H9 (cell line): Measurements from ENCODE around the gene MARCHF3. TPM values are rescaled to one million over a fixed set of nuclear protein-coding genes. Genes with fewer than 3 reads are reported as not detected.

ENCODE experiments used
- DNase-seq: peaks from one replicate; pipeline ENCODE4 v3.0.0-alpha.2; 2017
- H2AFZ ChIP-seq: one replicate; pipeline ENCODE4 v1.6.1; 2013; ENCODE audit warnings: mild to moderate bottlenecking, low read length, control low read depth, moderate library complexity
- H2AK5ac ChIP-seq: 2 replicates; pipeline ENCODE4 v1.6.1; 2013; ENCODE audit warnings: low read length, control low read depth, mixed read lengths; ENCODE audit not compliant: insufficient read length
- H2BK120ac ChIP-seq: one replicate; pipeline ENCODE4 v1.6.1; 2013; ENCODE audit warnings: low read depth, mild to moderate bottlenecking, low read length, control low read depth, inconsistent platforms; ENCODE audit not compliant: poor library complexity, severe bottlenecking
- H2BK12ac ChIP-seq: 2 replicates; pipeline ENCODE4 v1.6.1; 2013; ENCODE audit warnings: low read length, control low read depth, mixed read lengths, low read depth; ENCODE audit not compliant: insufficient read length
- H2BK15ac ChIP-seq: 2 replicates; pipeline ENCODE4 v1.6.1; 2013; ENCODE audit warnings: low read depth, low read length, control low read depth
- H2BK20ac ChIP-seq: one replicate; pipeline ENCODE4 v1.6.1; 2013; ENCODE audit warnings: low read depth, mild to moderate bottlenecking, low read length, control low read depth, inconsistent platforms; ENCODE audit not compliant: poor library complexity, severe bottlenecking
- H2BK5ac ChIP-seq: 2 replicates; pipeline ENCODE4 v1.6.1; 2013; ENCODE audit warnings: low read length, control low read depth, mixed read lengths; ENCODE audit not compliant: insufficient read length
- H3K14ac ChIP-seq: 2 replicates; pipeline ENCODE4 v1.6.1; 2013; ENCODE audit warnings: low read length, control low read depth; ENCODE audit not compliant: insufficient read depth
- H3K18ac ChIP-seq: 2 replicates; pipeline ENCODE4 v1.6.1; 2013; ENCODE audit warnings: low read depth, mild to moderate bottlenecking, mixed read lengths, low read length, control low read depth; ENCODE audit not compliant: insufficient read length
- H3K23ac ChIP-seq: 2 replicates; pipeline ENCODE4 v1.6.1; 2013; ENCODE audit warnings: low read length, control low read depth, mixed read lengths, low read depth; ENCODE audit not compliant: insufficient read length
- H3K23me2 ChIP-seq: 2 replicates; pipeline ENCODE4 v1.6.1; 2013; ENCODE audit warnings: low read depth, mild to moderate bottlenecking, mixed read lengths, low read length, control low read depth; ENCODE audit not compliant: insufficient read length, poor library complexity, severe bottlenecking
- H3K27ac ChIP-seq: 2 replicates; pipeline ENCODE4 v1.5.1; 2013; ENCODE audit warnings: low read length, control low read depth, mixed read lengths, low read depth; ENCODE audit not compliant: insufficient read length
- H3K27me3 ChIP-seq: 2 replicates; pipeline ENCODE4 v1.6.1; 2013; ENCODE audit warnings: low read length, control low read depth, inconsistent platforms; ENCODE audit not compliant: insufficient read depth
- H3K4ac ChIP-seq: 2 replicates; pipeline ENCODE4 v1.6.1; 2013; ENCODE audit warnings: low read depth, mild to moderate bottlenecking, control low read depth, inconsistent platforms, low read length, moderate library complexity
- H3K4me1 ChIP-seq: 2 replicates; pipeline ENCODE4 v1.6.1; 2013; ENCODE audit warnings: low read length, control low read depth, inconsistent platforms; ENCODE audit not compliant: insufficient read depth
- H3K4me2 ChIP-seq: 2 replicates; pipeline ENCODE4 v1.6.1; 2013; ENCODE audit warnings: low read length, control low read depth, mixed read lengths; ENCODE audit not compliant: insufficient read length, insufficient read depth
- H3K56ac ChIP-seq: 2 replicates; pipeline ENCODE4 v1.6.1; 2013; ENCODE audit warnings: low read depth, mild to moderate bottlenecking, mixed read lengths, low read length, control low read depth; ENCODE audit not compliant: insufficient read length
- H3K79me1 ChIP-seq: 2 replicates; pipeline ENCODE4 v1.6.1; 2013; ENCODE audit warnings: low read depth, mild to moderate bottlenecking, moderate library complexity, low read length, control low read depth, inconsistent platforms; ENCODE audit not compliant: insufficient read depth, poor library complexity, severe bottlenecking
- H3K79me2 ChIP-seq: 2 replicates; pipeline ENCODE4 v1.6.1; 2013; ENCODE audit warnings: low read length, control low read depth, inconsistent platforms; ENCODE audit not compliant: insufficient read depth
- H3K9ac ChIP-seq: 2 replicates; pipeline ENCODE4 v1.6.1; 2013; ENCODE audit warnings: low read length, control low read depth, mixed read lengths; ENCODE audit not compliant: insufficient read length; ENCODE audit errors: extremely low read depth
- H3K9me3 ChIP-seq: one replicate; pipeline ENCODE4 v1.6.1; 2013; ENCODE audit warnings: low read depth, low read length, inconsistent platforms; ENCODE audit not compliant: control insufficient read depth
- H3T11ph ChIP-seq: one replicate; pipeline ENCODE4 v1.6.1; 2013; ENCODE audit warnings: mild to moderate bottlenecking, low read length, control low read depth, inconsistent platforms
- H4K20me1 ChIP-seq: one replicate; pipeline ENCODE4 v1.6.1; 2013; ENCODE audit not compliant: control insufficient read depth, insufficient read length, insufficient read depth
- H4K5ac ChIP-seq: 2 replicates; pipeline ENCODE4 v1.6.1; 2013; ENCODE audit warnings: low read depth, mild to moderate bottlenecking, mixed read lengths, low read length, control low read depth; ENCODE audit not compliant: insufficient read length
- H4K8ac ChIP-seq: replicated peaks from 2 replicates; pipeline ENCODE4 v1.6.1; 2013; ENCODE audit warnings: low read length, control low read depth, mixed read lengths, low read depth; ENCODE audit not compliant: insufficient read length
- H4K91ac ChIP-seq: 2 replicates; pipeline ENCODE4 v1.6.1; 2013; ENCODE audit warnings: low read depth, mild to moderate bottlenecking, moderate library complexity, mixed read lengths, low read length, control low read depth; ENCODE audit not compliant: insufficient read length
- H3K27ac Mint-ChIP-seq, 3 experiments: 2 replicates in 2 of 3; 3 replicates in 1 of 3; pipeline ENCODE4 v1.8.0; 2020 to 2021; ENCODE audit warnings: mixed read lengths in 3 of 3, mild to moderate bottlenecking in 1 of 3, moderate library complexity in 1 of 3
- H3K27me3 Mint-ChIP-seq: 2 replicates; pipeline ENCODE4 v1.8.0; 2021; ENCODE audit warnings: low read depth, mild to moderate bottlenecking, moderate library complexity, mixed read lengths
- H3K36me3 Mint-ChIP-seq, 3 experiments: 2 replicates in 2 of 3; 3 replicates in 1 of 3; pipeline ENCODE4 v1.8.0; 2020 to 2021; ENCODE audit warnings: low read depth in 3 of 3, mixed read lengths in 3 of 3; ENCODE audit not compliant: insufficient read depth in 1 of 3
- H3K4me1 Mint-ChIP-seq, 2 experiments: 2 replicates each; pipeline ENCODE4 v1.8.0; 2020; ENCODE audit warnings: mixed read lengths in 2 of 2
- H3K4me3 Mint-ChIP-seq, 2 experiments: 2 replicates in 1 of 2; 3 replicates in 1 of 2; pipeline ENCODE4 v1.8.0; 2020 to 2021; ENCODE audit warnings: mild to moderate bottlenecking in 2 of 2, mixed read lengths in 2 of 2, moderate library complexity in 1 of 2
- H3K9me3 Mint-ChIP-seq, 2 experiments: 2 replicates in 1 of 2; 3 replicates in 1 of 2; pipeline ENCODE4 v1.8.0; 2020; ENCODE audit warnings: mild to moderate bottlenecking in 2 of 2, mixed read lengths in 2 of 2, moderate library complexity in 1 of 2
- CTCF ChIP-seq: fragments of 200-600 bp; sonication (generic); conservative IDR thresholded peaks from 3 replicates; pipeline ENCODE4 v1.8.0; 2021; ENCODE audit warnings: antibody characterized with exemption, mild to moderate bottlenecking
- WGBS: extraction: QIAGEN DNeasy Blood & Tissue Kit; methylation state at CpG from one replicate; pipeline ENCODE4 v1.1.7; 2013; ENCODE audit warnings: missing lambda C conversion rate, low lambda C conversion rate, mixed read lengths; ENCODE audit not compliant: insufficient read length; ENCODE audit errors: extremely low coverage; 5-methylcytosine and 5-hydroxymethylcytosine counted together
- total RNA-seq: library from RNA; stranded (reverse); gene quantifications from 2 replicates; pipeline ENCODE4 v1.2.1, GENCODE V29; 2021

MARCHF3 gene
- total RNA-seq, 1 experiment from 2014 or later: 17.7 TPM

- Mint-ChIP-seq H3K27ac (no peak overlapping the region), H3K36me3 (peaks cover 0 to 7% (median 2%) of the 10 kb centered on the region in 3 experiments; a peak in 3 of 7 replicates), H3K4me3 (no peak overlapping the region), H3K4me1 (peaks cover 3 to 10% of the 10 kb centered on the region in 2 experiments; a peak in 3 of 4 replicates), H3K27me3 (no peaks in the 10 kb centered on the region), H3K9me3 (peaks cover under 1 to 2% of the 10 kb centered on the region in 2 experiments; a peak in 2 of 5 replicates)
- Histone ChIP-seq H3K14ac (no peak overlapping the region), H4K5ac (no peak overlapping the region), H3K23me2 (no peaks in the 10 kb centered on the region), H3K4me1 (no peaks in the 10 kb centered on the region; the same call in 1 of the 2 replicates), H2BK15ac (no peak overlapping the region), H2BK120ac (no peak overlapping the region), H3K56ac (no peak overlapping the region), H3K4ac (no peak overlapping the region), H3K9me3 (no peaks in the 10 kb centered on the region), H3K79me2 (no peaks in the 10 kb centered on the region; the same call in 1 of the 2 replicates), H2AFZ (no peak overlapping the region), H2BK5ac (no peak overlapping the region), H2AK5ac (peak overlapping the region; percentile 30), H3T11ph (no peak overlapping the region), H3K27me3 (no peaks in the 10 kb centered on the region), H3K27ac (no peak overlapping the region), H4K20me1 (no peaks in the 10 kb centered on the region), H3K23ac (no peak overlapping the region), H4K91ac (no peak overlapping the region), H2BK20ac (no peak overlapping the region), H3K18ac (no peak overlapping the region), H3K4me2 (no peak overlapping the region), H2BK12ac (no peak overlapping the region), H3K9ac (no peak overlapping the region), H4K8ac (no peak overlapping the region), H3K79me1 (no peaks in the 10 kb centered on the region)
- no CpG with 5 or more reads among the region's 1 CpG for WGBS
- no peak for TF ChIP-seq CTCF
- DNase-seq: no peak
Observed at GRCh38 chr5:126888175-126888574, 142.2 kb downstream of the MARCHF3 start.
